Adipose tissue (tissue), 3 donors: ENCODE data around the gene CAPN10. TPM values are rescaled to one million over a fixed set of nuclear protein-coding genes. Genes with fewer than 3 reads are reported as not detected.
"Not testable (repeated sequence)": the region's sequence is repeated elsewhere in the genome, so short reads cannot be mapped to it uniquely, and the experiment has no call there.

Source experiments
- H3K27ac ChIP-seq: one replicate; pipeline ENCODE4 v1.5.1; 2013; ENCODE audit warnings: low read depth, low read length
- WGBS, 3 donors: extraction: QIAGEN DNeasy Blood & Tissue Kit; methylation state at CpG; one replicate each; pipeline ENCODE4 v1.1.7; 2013; 5-methylcytosine and 5-hydroxymethylcytosine counted together
- polyA plus RNA-seq, 3 donors: library from polyadenylated mRNA; stranded (reverse); fragments of 200-250 nt; gene quantifications; one replicate each; pipeline ENCODE4 v1.2.3, GENCODE V29; 2013
- donor health status: healthy with polysubstance abuse.
- donor health status: Bipolar disorder and iron deficiency.
- donor health status: healthy.

CAPN10 gene
- polyA plus RNA-seq, 3 donors: 13.4 to 25.3 (median 18.7) TPM

DNA sequence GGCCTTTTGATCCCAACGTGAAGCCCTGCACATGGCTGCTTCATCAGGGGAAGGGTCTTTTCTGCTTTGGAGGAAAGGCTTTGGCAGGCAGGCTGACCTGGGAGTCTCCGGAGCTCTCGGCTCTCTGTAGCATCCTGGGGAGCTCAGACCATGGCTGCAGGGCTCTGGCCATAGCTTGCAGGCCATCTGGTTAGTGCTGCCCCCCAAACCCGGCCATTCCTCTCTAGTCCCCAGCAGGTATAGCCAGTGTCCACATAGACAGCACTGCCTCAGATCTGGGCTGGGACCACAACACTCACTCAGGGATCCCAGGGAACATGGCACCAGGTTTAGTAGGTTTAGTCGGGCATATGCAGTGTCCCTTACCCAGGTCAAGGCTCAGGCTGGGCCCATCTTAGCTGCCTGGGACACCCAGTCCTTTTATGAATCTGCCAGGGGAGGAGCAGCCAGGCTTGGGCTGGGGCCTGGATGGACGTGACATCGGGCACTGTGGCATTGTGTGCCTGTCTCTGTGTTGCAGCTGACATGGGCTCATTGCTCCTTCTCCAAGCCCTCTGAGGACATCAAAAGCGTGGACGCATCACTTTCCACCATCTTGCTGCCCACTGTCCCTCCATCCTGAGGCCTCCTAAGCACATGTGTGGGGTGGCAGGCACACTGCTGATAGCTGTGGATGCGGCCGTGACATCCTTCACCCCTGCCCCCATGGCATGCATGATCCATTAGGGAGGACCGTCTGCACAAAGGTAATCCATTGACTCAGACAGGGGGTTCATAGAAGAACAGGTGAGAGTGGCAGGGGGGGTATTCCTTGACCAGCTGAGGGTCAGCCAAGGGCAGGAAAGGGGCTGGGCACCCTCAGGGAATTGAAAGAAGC, 19.6 kb downstream of the CAPN10 start:
- H3K27ac ChIP-seq: no peak overlapping the region

DNA sequence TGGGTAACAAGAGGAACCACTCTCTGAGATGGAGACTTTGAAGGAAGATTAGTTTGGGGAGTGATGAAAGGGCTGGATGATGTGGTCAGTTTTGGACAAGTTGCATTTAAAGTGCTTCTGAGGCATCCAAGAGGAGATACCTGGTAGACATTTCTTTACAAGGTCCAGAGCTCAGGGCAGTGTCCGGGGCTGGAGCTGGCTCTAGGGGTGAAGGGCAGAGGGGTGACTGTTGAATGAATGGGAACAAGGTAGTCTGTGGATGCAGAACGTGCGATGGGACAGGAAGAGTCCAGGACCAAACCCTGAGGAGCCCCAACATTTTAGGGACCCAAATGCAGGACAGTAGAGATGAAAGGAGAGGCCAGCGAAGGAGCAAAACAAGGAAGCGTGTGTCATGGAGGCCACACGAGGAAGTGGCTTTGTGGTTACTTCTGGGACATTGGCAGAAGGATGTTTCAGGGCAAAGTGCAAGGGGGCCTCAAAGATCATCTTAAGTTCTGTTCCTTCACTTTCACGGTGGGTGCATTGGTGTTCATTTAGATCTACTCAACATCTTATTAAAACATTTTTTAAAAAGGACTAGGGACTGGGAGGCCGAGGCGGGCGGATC, 25.2 kb downstream of the CAPN10 start:
- no peak overlapping the region for H3K27ac ChIP-seq
- WGBS, 3 donors: 72 to 90% (median 78%) methylated on average over 10 of the region's 10 CpGs

More for the DNA sequence above, 19.6 kb downstream of the CAPN10 start:
- 84 to 89% (median 89%) methylated on average over 12 of the region's 12 CpGs for WGBS, 3 donors

DNA sequence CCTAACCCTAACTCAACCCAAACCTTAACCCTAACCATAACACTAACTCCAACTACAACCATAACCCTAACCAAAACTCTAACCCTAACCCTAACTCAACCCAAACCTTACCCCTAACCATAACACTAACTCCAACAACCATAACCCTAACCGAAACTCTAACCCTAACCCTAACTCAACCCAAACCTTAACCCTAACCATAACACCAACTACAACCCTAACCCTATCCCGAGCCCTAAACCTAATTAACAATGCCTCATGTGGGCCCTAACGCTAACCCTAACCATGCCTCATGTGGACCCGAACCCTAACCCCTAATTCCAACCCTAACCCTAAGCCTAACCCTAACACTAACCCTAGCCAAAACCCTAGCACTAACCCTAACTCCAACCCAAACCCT, 27.2 kb downstream of the CAPN10 start:
- WGBS, 3 donors: 94 to 97% (median 95%) methylated on average over 4 of the region's 4 CpGs
- no peak overlapping the region for H3K27ac ChIP-seq

- no peak overlapping the region for H3K27ac ChIP-seq
- 96 to 97% (median 97%) methylated on average over 9 of the region's 9 CpGs for WGBS, 3 donors
These were observed 27.9 kb downstream of the CAPN10 start for GRCh38 chr2:240614391-240614790.

GRCh38 chr2:240615396-240615795, 28.9 kb downstream of the CAPN10 start:
- 79 to 84% (median 83%) methylated on average over 2 of the region's 2 CpGs for WGBS, 3 donors
- H3K27ac ChIP-seq: no peak overlapping the region

GRCh38 chr2:240615820-240616547, 29.4 kb downstream of the CAPN10 start:
- WGBS, 3 donors: 77 to 89% (median 80%) methylated on average over 19 to 20 of the region's 20 CpGs
- no peak overlapping the region for H3K27ac ChIP-seq

GRCh38 chr2:240616860-240617666, 30.5 kb downstream of the CAPN10 start:
- 84 to 92% (median 88%) methylated on average over 4 to 5 of the region's 5 CpGs for WGBS, 3 donors
- not testable (repeated sequence) for H3K27ac ChIP-seq

- 80 to 93% (median 80%) methylated on average over 6 of the region's 6 CpGs for whole genome bisulfite sequencing, 3 donors
- no peak overlapping the region for H3K27ac ChIP-seq
These were observed 32.2 kb downstream of the CAPN10 start for GRCh38 chr2:240618776-240619175.

DNA sequence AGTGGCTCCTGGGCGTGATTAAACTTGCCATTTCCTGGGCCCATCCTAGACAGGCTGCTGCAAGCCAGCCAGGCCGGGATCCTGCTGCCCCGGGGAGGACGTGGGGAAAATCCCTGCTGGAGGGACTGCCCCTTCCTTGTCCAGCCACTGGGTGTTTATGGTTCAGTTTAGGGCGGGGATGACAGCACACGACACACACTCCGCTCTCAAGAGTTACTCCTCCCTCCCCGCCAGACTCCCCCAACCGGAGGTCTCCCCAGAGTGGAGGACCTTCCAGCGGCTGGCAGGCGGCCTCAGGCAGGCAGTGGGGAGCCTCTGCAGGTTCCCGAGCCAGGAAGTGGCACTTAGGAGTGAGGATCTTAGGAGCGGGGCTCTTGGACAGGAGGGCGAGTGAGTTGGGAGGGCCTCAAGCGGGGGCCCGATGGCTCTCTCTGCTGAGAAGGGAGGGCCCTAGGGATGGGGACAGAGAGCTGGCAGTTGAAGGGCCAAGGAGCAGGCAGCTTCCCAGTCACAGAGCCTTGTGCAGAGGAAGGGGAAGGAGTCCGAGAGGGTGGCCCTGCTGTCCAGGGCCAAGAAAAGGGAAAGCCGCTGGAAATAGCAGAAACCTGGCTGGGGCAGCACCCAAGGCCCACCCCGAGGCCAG, 33.1 kb downstream of the CAPN10 start:
- 85 to 86% (median 86%) methylated on average over 19 of the region's 19 CpGs for WGBS, 3 donors
- no peak overlapping the region for H3K27ac ChIP-seq

GRCh38 chr2:240620149-240620731, 33.7 kb downstream of the CAPN10 start:
- no peak overlapping the region for H3K27ac ChIP-seq
- 83 to 93% (median 84%) methylated on average over 12 to 13 of the region's 13 CpGs for WGBS, 3 donors

- WGBS, 3 donors: 74 to 83% (median 76%) methylated on average over 7 of the region's 7 CpGs
- H3K27ac ChIP-seq: no peak overlapping the region
These were observed 34.3 kb downstream of the CAPN10 start for GRCh38 chr2:240620859-240621258.

DNA sequence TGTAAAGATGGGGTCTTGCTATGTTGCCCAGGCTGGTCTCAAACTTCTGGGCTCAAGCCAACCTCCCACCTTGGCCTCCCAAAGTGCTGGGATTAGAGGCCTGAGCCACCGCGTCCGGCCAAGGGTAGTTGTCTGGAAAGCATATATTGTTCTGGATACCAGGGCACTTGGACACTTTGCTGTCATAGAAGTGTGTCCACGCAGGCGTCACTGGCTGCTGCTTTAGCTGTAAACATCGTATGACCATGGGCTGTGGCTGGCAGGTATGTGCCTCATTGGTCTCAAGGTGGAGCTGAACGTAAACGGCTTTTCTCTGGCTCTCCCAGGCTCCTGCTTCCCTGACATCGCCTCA, 35.5 kb downstream of the CAPN10 start:
- no peak overlapping the region for H3K27ac ChIP-seq
- WGBS, 3 donors: 73 to 87% (median 74%) methylated on average over 9 of the region's 9 CpGs

GRCh38 chr2:240622531-240623235, 36.1 kb downstream of the CAPN10 start:
- H3K27ac ChIP-seq: no peak overlapping the region
- WGBS, 3 donors: 35 to 55% (median 36%) methylated on average over 35 to 37 of the region's 37 CpGs

- WGBS, 3 donors: 77 to 85% (median 79%) methylated on average over 10 of the region's 10 CpGs
- H3K27ac ChIP-seq: no peak overlapping the region
These were observed 37.0 kb downstream of the CAPN10 start for GRCh38 chr2:240623531-240624010.

- WGBS, 3 donors: 59 to 76% (median 64%) methylated on average over 24 of the region's 24 CpGs
- no peak overlapping the region for H3K27ac ChIP-seq
These were observed 37.7 kb downstream of the CAPN10 start for GRCh38 chr2:240624011-240624949.
